Measurements from ENCODE around the gene ANO3. TPM values are rescaled to one million over a fixed set of nuclear protein-coding genes. Genes with fewer than 3 reads are reported as not detected.

Gene ANO3
- total and polyA plus RNA-seq, 8 donors: 0.06 to 1.1 (median 0.67) TPM

DNA sequence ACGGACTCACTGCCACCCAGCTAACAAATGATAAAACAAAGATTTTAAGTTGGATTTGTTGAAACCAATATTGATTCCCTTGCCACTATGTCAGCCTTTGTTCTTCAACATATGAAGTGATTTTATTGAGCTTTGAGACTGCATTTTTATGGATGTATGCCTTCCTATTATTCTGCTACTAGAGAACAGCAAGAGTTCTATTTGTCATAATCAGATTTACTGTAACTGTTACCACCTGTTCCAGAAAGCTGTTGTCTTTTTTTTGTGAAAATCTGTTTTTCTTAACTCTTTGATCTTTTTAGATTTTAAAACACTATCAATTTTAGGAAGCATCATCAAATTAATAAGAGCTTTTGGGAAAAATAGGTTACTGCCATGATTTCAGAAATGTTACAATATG, 125.7 kb downstream of the ANO3 start:
- WGBS, 2 donors: 49 to 53% methylated on average over 1 of the region's 1 CpG

DNA sequence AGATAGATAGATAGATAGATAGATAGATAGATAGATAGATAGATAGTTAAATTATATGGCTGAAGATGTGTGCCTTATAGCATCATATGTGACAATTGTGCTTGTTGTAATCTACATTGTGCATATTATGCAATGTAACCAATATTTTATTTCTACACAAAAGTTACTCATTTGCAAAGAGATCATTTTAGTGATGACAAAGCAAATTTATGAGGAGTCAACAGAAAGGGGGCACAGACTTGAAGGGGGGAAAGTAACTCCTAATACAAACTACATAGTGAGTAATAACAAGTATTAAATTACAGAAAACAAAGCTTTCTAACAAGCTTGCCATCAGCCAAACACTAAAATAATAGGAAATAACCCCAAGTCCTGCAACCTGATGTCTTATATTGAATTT, 133.3 kb downstream of the ANO3 start:
- no peak for ATAC-seq
- Histone ChIP-seq H3K27me3 (no peaks in the 10 kb centered on the region), H3K4me1 (no peaks in the 10 kb centered on the region), H3K36me3 (no peaks in the 10 kb centered on the region), H3K4me3 (no peak overlapping the region), H3K9me3 (no peaks in the 10 kb centered on the region), H3K27ac (no peak overlapping the region)
- no peak for DNase-seq
- TF ChIP-seq, protein P1, sequence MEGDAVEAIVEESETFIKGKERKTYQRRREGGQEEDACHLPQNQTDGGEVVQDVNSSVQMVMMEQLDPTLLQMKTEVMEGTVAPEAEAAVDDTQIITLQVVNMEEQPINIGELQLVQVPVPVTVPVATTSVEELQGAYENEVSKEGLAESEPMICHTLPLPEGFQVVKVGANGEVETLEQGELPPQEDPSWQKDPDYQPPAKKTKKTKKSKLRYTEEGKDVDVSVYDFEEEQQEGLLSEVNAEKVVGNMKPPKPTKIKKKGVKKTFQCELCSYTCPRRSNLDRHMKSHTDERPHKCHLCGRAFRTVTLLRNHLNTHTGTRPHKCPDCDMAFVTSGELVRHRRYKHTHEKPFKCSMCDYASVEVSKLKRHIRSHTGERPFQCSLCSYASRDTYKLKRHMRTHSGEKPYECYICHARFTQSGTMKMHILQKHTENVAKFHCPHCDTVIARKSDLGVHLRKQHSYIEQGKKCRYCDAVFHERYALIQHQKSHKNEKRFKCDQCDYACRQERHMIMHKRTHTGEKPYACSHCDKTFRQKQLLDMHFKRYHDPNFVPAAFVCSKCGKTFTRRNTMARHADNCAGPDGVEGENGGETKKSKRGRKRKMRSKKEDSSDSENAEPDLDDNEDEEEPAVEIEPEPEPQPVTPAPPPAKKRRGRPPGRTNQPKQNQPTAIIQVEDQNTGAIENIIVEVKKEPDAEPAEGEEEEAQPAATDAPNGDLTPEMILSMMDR (IDR thresholded peaks at IDR 0.05): no peak
- intact Hi-C loops (cut with DNase I): no loop called here
- FAIRE-seq: no peak

More for the DNA sequence above, 125.7 kb downstream of the ANO3 start:
- no peaks in the 10 kb centered on the region for H3K4me1 ChIP-seq
- H3K4me3 ChIP-seq: no peak overlapping the region
- ATAC-seq (no peak), FAIRE-seq (no peak), DNase-seq (no peak)
- H3K9me3 ChIP-seq: no peaks in the 10 kb centered on the region
- intact Hi-C loops (cut with DNase I): no loop called here
- H3K27me3 ChIP-seq: no peaks in the 10 kb centered on the region
- H3K27ac ChIP-seq: no peak overlapping the region
- H3K36me3 ChIP-seq: no peaks in the 10 kb centered on the region
- TF ChIP-seq, protein P1 (IDR thresholded peaks at IDR 0.05): no peak

DNA sequence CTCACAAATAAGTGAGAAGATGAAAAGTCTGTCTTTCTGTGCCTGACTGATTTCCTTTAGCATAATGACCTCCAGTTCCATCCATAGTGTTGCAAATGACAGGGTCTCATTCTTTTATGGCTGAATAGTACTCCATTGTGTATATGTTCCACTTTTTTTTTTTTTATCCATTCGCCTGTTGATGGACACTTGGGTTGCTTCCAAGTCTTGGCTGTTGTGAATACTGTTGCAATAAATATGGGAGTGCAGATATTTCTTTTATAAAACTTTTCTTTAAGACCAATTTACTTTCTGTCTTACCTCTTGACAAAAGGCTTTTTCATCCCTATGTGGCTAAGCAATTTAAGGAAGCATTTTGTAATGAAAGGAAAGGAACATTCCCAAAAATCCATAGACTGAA, 135.6 kb downstream of the ANO3 start:
- Histone ChIP-seq H3K36me3 (no peaks in the 10 kb centered on the region), H3K4me3 (no peak overlapping the region), H3K9me3 (no peaks in the 10 kb centered on the region), H3K27me3 (no peaks in the 10 kb centered on the region), H3K27ac (no peak overlapping the region), H3K4me1 (peaks cover 0 to 4% (median 0%) of the 10 kb centered on the region in 3 donors)
- DNase-seq (no peak), FAIRE-seq (no peak), ATAC-seq (no peak)
- WGBS, 2 donors: 30 to 37% methylated on average over 1 of the region's 1 CpG
- intact Hi-C loops (cut with DNase I): no loop called here
- TF ChIP-seq, protein P1 (IDR thresholded peaks at IDR 0.05): no peak

DNA sequence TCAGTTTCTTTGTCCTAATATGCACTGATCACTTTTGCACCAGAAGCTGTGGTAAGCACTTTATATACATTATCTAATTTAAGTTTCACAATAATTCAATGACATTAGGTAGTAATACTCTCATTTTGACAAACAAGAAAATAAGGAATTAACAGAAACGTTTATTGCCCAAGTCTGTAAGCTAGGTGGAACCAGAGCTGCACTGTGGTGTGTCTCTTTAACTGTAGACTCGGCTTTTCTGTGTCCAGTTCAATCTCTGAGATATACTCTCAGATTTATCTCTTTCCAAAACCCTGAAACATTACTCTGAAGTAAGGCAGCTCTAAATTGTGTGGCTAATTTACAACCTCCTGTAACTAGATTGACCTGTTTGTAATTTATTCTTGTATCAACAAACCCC, 139.1 kb downstream of the ANO3 start:
- TF ChIP-seq, protein P1 (IDR thresholded peaks at IDR 0.05): no peak
- ATAC-seq: peak in 1 of 4 donors; percentile 20
- no peaks in the 10 kb centered on the region for H3K27me3 ChIP-seq
- DNase-seq: no peak
- H3K27ac ChIP-seq: no peak overlapping the region
- no peaks in the 10 kb centered on the region for H3K36me3 ChIP-seq
- peaks cover 0 to 12% (median 8%) of the 10 kb centered on the region in 3 donors for H3K4me1 ChIP-seq
- WGBS, 2 donors: 12 to 16% methylated on average over 2 of the region's 2 CpGs
- FAIRE-seq: no peak
- intact Hi-C loops (cut with DNase I): no loop called here
- no peak overlapping the region for H3K4me3 ChIP-seq
- H3K9me3 ChIP-seq: no peaks in the 10 kb centered on the region

GRCh38 chr11:26473216-26474194, 141.6 kb downstream of the ANO3 start:
- intact Hi-C loops (cut with DNase I): no loop called here
- Histone ChIP-seq H3K9me3 (no peaks in the 10 kb centered on the region), H3K27me3 (no peaks in the 10 kb centered on the region), H3K4me3 (peak overlapping the region in 1 of 4 donors; percentile 4), H3K4me1 (peaks cover 0 to 12% (median 8%) of the 10 kb centered on the region in 3 donors), H3K36me3 (no peaks in the 10 kb centered on the region), H3K27ac (peak overlapping the region in 1 of 4 donors; percentile 28)
- WGBS, 2 donors: 15 to 22% methylated on average over 4 of the region's 4 CpGs
- TF ChIP-seq, protein P1 (IDR thresholded peaks at IDR 0.05): no peak
- no peak for FAIRE-seq
- ATAC-seq: peak; percentile 71 to 84 (median 82)
- no peak for DNase-seq

Data from pancreas (tissue), 10 donors.